HCT116 (cell line): ENCODE data around the gene GTF3C1. TPM values are rescaled to one million over a fixed set of nuclear protein-coding genes. Genes with fewer than 3 reads are reported as not detected.

Experiments
- ATAC-seq: fragments of 200-7000 bp; cut with Tn5 transposase; 2 replicates; pipeline ENCODE4 v1.9.1; 2020; ENCODE audit warnings: mild to moderate bottlenecking, moderate library complexity
- BruUV-seq: library from RNA; stranded (reverse); fragments of 400-500 nt; replicated peaks from 2 replicates; lab custom pipeline; 2021; lab: Mats Ljungman, UMichigan
- CTCF ChIA-PET: fragments of 300-600 bp; sonication (Branson Sonifier 250); formaldehyde crosslinking; loops from one replicate; lab custom pipeline; 2021; ENCODE audit warnings: antibody characterized with exemption; lab: Charles Lee
- POLR2A ChIA-PET: fragments of 300-600, 350-600 bp; sonication (Branson Sonifier 250); formaldehyde crosslinking; loops from one replicate; lab custom pipeline; 2021; ENCODE audit warnings: antibody characterized with exemption; lab: Charles Lee
- RAD21 ChIA-PET, 2 experiments: fragments of 300-600 bp; sonication (Branson Sonifier 250); formaldehyde crosslinking; loops; one replicate each; lab custom pipeline; 2023; ENCODE audit warnings: low total read pairs in 2 of 2; ENCODE audit not compliant: uncharacterized antibody in 2 of 2, unreplicated experiment in 2 of 2, low non-redundant PET in 1 of 2; lab: Charles Lee
- DNase-seq: peaks from one replicate; pipeline ENCODE4 v3.0.0-alpha.2; 2010; ENCODE audit warnings: low read depth, low spot score
- H2AFZ ChIP-seq: fragments of 200-600 bp; shearing (Covaris generic), sonication (generic); 2 replicates; pipeline ENCODE4 v1.6.1; 2017; ENCODE audit warnings: low read depth, mixed run types, mixed read lengths, antibody characterized with exemption, low read length; ENCODE audit not compliant: poor library complexity, severe bottlenecking
- H3K27ac ChIP-seq: 2 replicates; pipeline ENCODE4 v1.5.1; 2012; ENCODE audit warnings: low read depth, low read length
- H3K27me3 ChIP-seq: fragments of 200-600 bp; sonication (generic); 2 replicates; pipeline ENCODE4 v1.6.1; 2016; ENCODE audit warnings: mixed run types, low read length, mixed read lengths; ENCODE audit not compliant: insufficient read depth
- H3K36me3 ChIP-seq, 2 experiments: fragments of 200-500 bp in 1 of 2; fragments of 200-600 bp in 1 of 2; sonication (Bioruptor generic) in 1 of 2; sonication (generic) in 1 of 2; 2 replicates each; pipeline versions ENCODE4 v1.5.1 to v1.6.1; 2014 to 2016; ENCODE audit warnings: low read length in 2 of 2, inconsistent platforms in 1 of 2, mixed read lengths in 1 of 2, mixed run types in 1 of 2; ENCODE audit not compliant: insufficient read depth in 2 of 2, control insufficient read depth in 1 of 2
- H3K4me1 ChIP-seq, 2 experiments: fragments of 200-600 bp in 1 of 2; sonication (generic) in 1 of 2; 2 replicates each; pipeline versions ENCODE4 v1.5.1 to v1.6.1; 2012 to 2017; ENCODE audit warnings: low read length in 2 of 2, inconsistent platforms in 1 of 2, mild to moderate bottlenecking in 1 of 2, mixed read lengths in 1 of 2, mixed run types in 1 of 2, moderate library complexity in 1 of 2; ENCODE audit not compliant: insufficient read depth in 2 of 2, control insufficient read depth in 1 of 2
- H3K4me2 ChIP-seq: fragments of 200-600 bp; sonication (generic); 2 replicates; pipeline ENCODE4 v1.6.1; 2017; ENCODE audit warnings: mixed run types, low read length, mixed read lengths
- H3K4me3 ChIP-seq, 2 experiments: fragments of 200-600 bp in 1 of 2; sonication (generic) in 1 of 2; replicated peaks in 1 of 2; 2 replicates each; pipeline ENCODE4 v1.5.1; 2011 to 2016; ENCODE audit warnings: low read length in 2 of 2, control low read depth in 1 of 2, low read depth in 1 of 2, mild to moderate bottlenecking in 1 of 2, mixed read lengths in 1 of 2, mixed run types in 1 of 2
- H3K79me2 ChIP-seq: fragments of 200-600 bp; sonication (generic); 2 replicates; pipeline ENCODE4 v1.6.1; 2017; ENCODE audit warnings: mild to moderate bottlenecking, mixed run types, low read length, moderate library complexity, mixed read lengths; ENCODE audit not compliant: insufficient read depth
- H3K9ac ChIP-seq: fragments of 200-600 bp; sonication (generic); 2 replicates; pipeline ENCODE4 v1.6.1; 2016; ENCODE audit warnings: low read length, mixed read lengths
- H3K9me2 ChIP-seq: fragments of 200-600 bp; sonication (generic), shearing (Covaris generic); 2 replicates; pipeline ENCODE4 v1.6.1; 2017; ENCODE audit warnings: mixed run types, mild to moderate bottlenecking, moderate library complexity; ENCODE audit not compliant: insufficient read depth
- H3K9me3 ChIP-seq, 2 experiments: fragments of 200-500 bp in 1 of 2; fragments of 200-600 bp in 1 of 2; sonication (Bioruptor generic) in 1 of 2; sonication (generic) in 1 of 2; 2 replicates each; pipeline ENCODE4 v1.6.1; 2014 to 2017; ENCODE audit warnings: low read length in 2 of 2, mixed read lengths in 2 of 2, inconsistent platforms in 1 of 2, low read depth in 1 of 2, mild to moderate bottlenecking in 1 of 2, mixed run types in 1 of 2, moderate library complexity in 1 of 2; ENCODE audit not compliant: control insufficient read depth in 1 of 2, insufficient read depth in 1 of 2
- H4K20me1 ChIP-seq: fragments of 200-600 bp; sonication (generic), shearing (Covaris generic); 2 replicates; pipeline ENCODE4 v1.6.1; 2017; ENCODE audit warnings: mixed run types, mild to moderate bottlenecking, moderate library complexity; ENCODE audit not compliant: insufficient read depth
- CEBPB ChIP-seq: IDR thresholded peaks from 2 replicates; pipeline ENCODE4 v1.6.1; 2012; ENCODE audit warnings: low read depth
- EGR1 ChIP-seq: IDR thresholded peaks from 2 replicates; pipeline ENCODE4 v1.6.1; 2012; ENCODE audit warnings: low read depth
- ELF1 ChIP-seq: IDR thresholded peaks from 2 replicates; pipeline ENCODE4 v1.6.1; 2012; ENCODE audit warnings: low read depth, borderline replicate concordance
- EZH2 ChIP-seq: fragments of 200-600 bp; sonication (generic); IDR thresholded peaks from 2 replicates; pipeline ENCODE4 v1.6.1; 2017; ENCODE audit warnings: antibody characterized with exemption, mixed run types
- JUND ChIP-seq: IDR thresholded peaks from 2 replicates; pipeline ENCODE4 v1.6.1; 2012
- POLR2A ChIP-seq: IDR thresholded peaks from 2 replicates; pipeline ENCODE4 v1.7.0; 2011; ENCODE audit warnings: borderline replicate concordance; ENCODE audit not compliant: insufficient read depth, insufficient read length; ENCODE audit errors: extremely low read depth
- SIN3A ChIP-seq: IDR thresholded peaks from 2 replicates; pipeline ENCODE4 v1.6.1; 2012; ENCODE audit warnings: low read depth
- SRF ChIP-seq: IDR thresholded peaks from 2 replicates; pipeline ENCODE4 v1.6.1; 2012; ENCODE audit warnings: low read depth
- TCF7L2 ChIP-seq: IDR thresholded peaks from 2 replicates; pipeline ENCODE4 v1.7.0; 2011; ENCODE audit warnings: borderline replicate concordance, inconsistent platforms; ENCODE audit not compliant: insufficient read depth, insufficient read length; ENCODE audit errors: extremely low read depth
- YY1 ChIP-seq: IDR thresholded peaks from 2 replicates; pipeline ENCODE4 v1.6.1; 2011; ENCODE audit warnings: low read length, low read depth, moderate library complexity, mild to moderate bottlenecking; ENCODE audit not compliant: insufficient replicate concordance; ENCODE audit errors: extremely low read depth
- ZFX ChIP-seq: fragments of 450-650 bp; IDR thresholded peaks from 2 replicates; pipeline ENCODE4 v1.6.1; 2017
- ZNF274 ChIP-seq: fragments of 200-500 bp; sonication (Bioruptor generic); IDR thresholded peaks from 2 replicates; pipeline ENCODE4 v1.6.1; 2014; ENCODE audit warnings: mild to moderate bottlenecking, low read depth, low read length, inconsistent platforms
- intact Hi-C: fragments of 100-400 bp; cut with micrococcal nuclease; formaldehyde crosslinking; loops from 2 replicates; pipeline ENCODE4 v1.10.0; 2022
- total RNA-seq: library from RNA; stranded (reverse); gene quantifications from one replicate; pipeline ENCODE4 v1.2.1, GENCODE V29; 2021; ENCODE audit not compliant: unreplicated experiment
- TF ChIP-seq, protein P1 (sequence below): IDR thresholded peaks from 2 replicates; pipeline ENCODE4 v1.6.1; 2012
- TF ChIP-seq, protein P2 (sequence below): IDR thresholded peaks from 2 replicates; pipeline ENCODE4 v1.6.1; 2011; ENCODE audit warnings: mild to moderate bottlenecking, low read length, moderate library complexity; ENCODE audit not compliant: insufficient replicate concordance; ENCODE audit errors: extremely low read depth
- TF ChIP-seq, protein P3 (sequence below), 3 experiments: fragments of 200-600 bp in 1 of 3; sonication (generic) in 1 of 3; IDR thresholded peaks in 2 of 3; conservative IDR thresholded peaks in 1 of 3; 2 replicates each; pipeline ENCODE4 v1.5.1; 2012 to 2017; ENCODE audit warnings: low read depth in 2 of 3, low read length in 2 of 3, antibody characterized with exemption in 1 of 3, borderline replicate concordance in 1 of 3, control low read depth in 1 of 3, mild to moderate bottlenecking in 1 of 3, mixed read lengths in 1 of 3, mixed run types in 1 of 3, moderate library complexity in 1 of 3; ENCODE audit not compliant: insufficient read depth in 1 of 3
- TF ChIP-seq, protein P4 (sequence below): IDR thresholded peaks from 2 replicates; pipeline ENCODE4 v1.6.1; 2012; ENCODE audit warnings: low read depth
- TF ChIP-seq, protein P5 (sequence below): IDR thresholded peaks from 2 replicates; pipeline ENCODE4 v1.6.1; 2012

GTF3C1 gene
- total RNA-seq, 1 experiment from 2014 or later = 97.5 TPM

DNA sequence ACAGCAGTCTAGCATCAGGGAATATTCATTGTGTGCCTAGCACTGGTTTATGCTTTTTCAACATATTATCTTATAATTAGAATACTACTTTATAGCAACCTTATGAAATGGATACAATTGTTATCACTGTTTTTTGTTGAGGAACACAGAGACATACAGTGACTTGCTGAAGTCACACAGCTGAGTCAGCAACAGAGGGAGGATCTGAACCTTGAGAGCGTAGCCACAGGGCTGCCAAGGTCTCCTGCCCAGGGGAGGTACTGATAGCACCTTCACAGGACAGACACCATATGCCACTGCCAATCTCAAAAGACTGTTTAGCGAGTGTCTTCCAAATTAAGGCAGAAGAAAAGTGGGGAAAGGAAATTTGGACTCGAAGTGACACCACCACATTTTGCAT, 63.0 kb downstream of the GTF3C1 start:
- TF ChIP-seq ELF1 (no peak), ZNF274 (no peak), SIN3A (no peak), POLR2A (no peak), TCF7L2 (no peak), ZFX (no peak), JUND (no peak), YY1 (no peak), EGR1 (no peak), CEBPB (no peak), EZH2 (no peak), SRF (no peak)
- TF ChIP-seq, protein P1, sequence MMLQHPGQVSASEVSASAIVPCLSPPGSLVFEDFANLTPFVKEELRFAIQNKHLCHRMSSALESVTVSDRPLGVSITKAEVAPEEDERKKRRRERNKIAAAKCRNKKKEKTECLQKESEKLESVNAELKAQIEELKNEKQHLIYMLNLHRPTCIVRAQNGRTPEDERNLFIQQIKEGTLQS = no peak
- TF ChIP-seq, protein P2, sequence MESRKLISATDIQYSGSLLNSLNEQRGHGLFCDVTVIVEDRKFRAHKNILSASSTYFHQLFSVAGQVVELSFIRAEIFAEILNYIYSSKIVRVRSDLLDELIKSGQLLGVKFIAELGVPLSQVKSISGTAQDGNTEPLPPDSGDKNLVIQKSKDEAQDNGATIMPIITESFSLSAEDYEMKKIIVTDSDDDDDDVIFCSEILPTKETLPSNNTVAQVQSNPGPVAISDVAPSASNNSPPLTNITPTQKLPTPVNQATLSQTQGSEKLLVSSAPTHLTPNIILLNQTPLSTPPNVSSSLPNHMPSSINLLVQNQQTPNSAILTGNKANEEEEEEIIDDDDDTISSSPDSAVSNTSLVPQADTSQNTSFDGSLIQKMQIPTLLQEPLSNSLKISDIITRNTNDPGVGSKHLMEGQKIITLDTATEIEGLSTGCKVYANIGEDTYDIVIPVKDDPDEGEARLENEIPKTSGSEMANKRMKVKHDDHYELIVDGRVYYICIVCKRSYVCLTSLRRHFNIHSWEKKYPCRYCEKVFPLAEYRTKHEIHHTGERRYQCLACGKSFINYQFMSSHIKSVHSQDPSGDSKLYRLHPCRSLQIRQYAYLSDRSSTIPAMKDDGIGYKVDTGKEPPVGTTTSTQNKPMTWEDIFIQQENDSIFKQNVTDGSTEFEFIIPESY = no peak
- TF ChIP-seq, protein P3, sequence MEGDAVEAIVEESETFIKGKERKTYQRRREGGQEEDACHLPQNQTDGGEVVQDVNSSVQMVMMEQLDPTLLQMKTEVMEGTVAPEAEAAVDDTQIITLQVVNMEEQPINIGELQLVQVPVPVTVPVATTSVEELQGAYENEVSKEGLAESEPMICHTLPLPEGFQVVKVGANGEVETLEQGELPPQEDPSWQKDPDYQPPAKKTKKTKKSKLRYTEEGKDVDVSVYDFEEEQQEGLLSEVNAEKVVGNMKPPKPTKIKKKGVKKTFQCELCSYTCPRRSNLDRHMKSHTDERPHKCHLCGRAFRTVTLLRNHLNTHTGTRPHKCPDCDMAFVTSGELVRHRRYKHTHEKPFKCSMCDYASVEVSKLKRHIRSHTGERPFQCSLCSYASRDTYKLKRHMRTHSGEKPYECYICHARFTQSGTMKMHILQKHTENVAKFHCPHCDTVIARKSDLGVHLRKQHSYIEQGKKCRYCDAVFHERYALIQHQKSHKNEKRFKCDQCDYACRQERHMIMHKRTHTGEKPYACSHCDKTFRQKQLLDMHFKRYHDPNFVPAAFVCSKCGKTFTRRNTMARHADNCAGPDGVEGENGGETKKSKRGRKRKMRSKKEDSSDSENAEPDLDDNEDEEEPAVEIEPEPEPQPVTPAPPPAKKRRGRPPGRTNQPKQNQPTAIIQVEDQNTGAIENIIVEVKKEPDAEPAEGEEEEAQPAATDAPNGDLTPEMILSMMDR (IDR thresholded peaks at IDR 0.05 in 2 of 3, conservative IDR thresholded peaks at IDR 0.05 in 1 of 3; ENCODE audit: borderline replicate concordance in 1 of 3, insufficient read depth in 1 of 3, low read depth in 2 of 3, low read length in 2 of 3) = no peak
- TF ChIP-seq, protein P4, sequence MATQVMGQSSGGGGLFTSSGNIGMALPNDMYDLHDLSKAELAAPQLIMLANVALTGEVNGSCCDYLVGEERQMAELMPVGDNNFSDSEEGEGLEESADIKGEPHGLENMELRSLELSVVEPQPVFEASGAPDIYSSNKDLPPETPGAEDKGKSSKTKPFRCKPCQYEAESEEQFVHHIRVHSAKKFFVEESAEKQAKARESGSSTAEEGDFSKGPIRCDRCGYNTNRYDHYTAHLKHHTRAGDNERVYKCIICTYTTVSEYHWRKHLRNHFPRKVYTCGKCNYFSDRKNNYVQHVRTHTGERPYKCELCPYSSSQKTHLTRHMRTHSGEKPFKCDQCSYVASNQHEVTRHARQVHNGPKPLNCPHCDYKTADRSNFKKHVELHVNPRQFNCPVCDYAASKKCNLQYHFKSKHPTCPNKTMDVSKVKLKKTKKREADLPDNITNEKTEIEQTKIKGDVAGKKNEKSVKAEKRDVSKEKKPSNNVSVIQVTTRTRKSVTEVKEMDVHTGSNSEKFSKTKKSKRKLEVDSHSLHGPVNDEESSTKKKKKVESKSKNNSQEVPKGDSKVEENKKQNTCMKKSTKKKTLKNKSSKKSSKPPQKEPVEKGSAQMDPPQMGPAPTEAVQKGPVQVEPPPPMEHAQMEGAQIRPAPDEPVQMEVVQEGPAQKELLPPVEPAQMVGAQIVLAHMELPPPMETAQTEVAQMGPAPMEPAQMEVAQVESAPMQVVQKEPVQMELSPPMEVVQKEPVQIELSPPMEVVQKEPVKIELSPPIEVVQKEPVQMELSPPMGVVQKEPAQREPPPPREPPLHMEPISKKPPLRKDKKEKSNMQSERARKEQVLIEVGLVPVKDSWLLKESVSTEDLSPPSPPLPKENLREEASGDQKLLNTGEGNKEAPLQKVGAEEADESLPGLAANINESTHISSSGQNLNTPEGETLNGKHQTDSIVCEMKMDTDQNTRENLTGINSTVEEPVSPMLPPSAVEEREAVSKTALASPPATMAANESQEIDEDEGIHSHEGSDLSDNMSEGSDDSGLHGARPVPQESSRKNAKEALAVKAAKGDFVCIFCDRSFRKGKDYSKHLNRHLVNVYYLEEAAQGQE = no peak
- TF ChIP-seq, protein P5, sequence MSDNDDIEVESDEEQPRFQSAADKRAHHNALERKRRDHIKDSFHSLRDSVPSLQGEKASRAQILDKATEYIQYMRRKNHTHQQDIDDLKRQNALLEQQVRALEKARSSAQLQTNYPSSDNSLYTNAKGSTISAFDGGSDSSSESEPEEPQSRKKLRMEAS = no peak
- Histone ChIP-seq H2AFZ (no peak overlapping the region), H3K4me2 (no peak overlapping the region), H3K4me3 (no peak overlapping the region), H3K9me3 (no peaks in the 10 kb centered on the region), H3K9ac (no peak overlapping the region), H3K27me3 (no peaks in the 10 kb centered on the region), H3K4me1 (no peaks in the 10 kb centered on the region), H3K9me2 (no peaks in the 10 kb centered on the region), H3K36me3 (peaks cover 51 to 65% of the 10 kb centered on the region in 2 experiments), H3K27ac (no peak overlapping the region), H4K20me1 (no peaks in the 10 kb centered on the region), H3K79me2 (no peaks in the 10 kb centered on the region)
- RAD21 ChIA-PET = no interaction called here
- intact Hi-C loops = no loop called here
- CTCF ChIA-PET = no interaction called here
- no TSS peak for BruUV-seq
- POLR2A ChIA-PET = no interaction called here
- DNase-seq = no peak
- no peak for ATAC-seq
